ENCODE data around the gene NF2.

- TF ChIP-seq CTCF (IDR thresholded peaks at IDR 0.05; ENCODE audit: low read depth, low read length): no peak
- TF ChIP-seq EZH2phosphoT487 (IDR thresholded peaks at IDR 0.05; ENCODE audit: low read depth): no peak
Observed at GRCh38 chr22:29661336-29661735, 57.9 kb downstream of the NF2 start.

Measured in OCI-LY3 (cell line).